A673 (cell line): Measurements from ENCODE around the gene ARID3A. TPM values are rescaled to one million over a fixed set of nuclear protein-coding genes. Genes with fewer than 3 reads are reported as not detected.

ENCODE experiments used
- BruUV-seq: library from RNA; stranded (reverse); fragments of 400-500 nt; replicated peaks from 2 replicates; lab custom pipeline; 2021; lab: Mats Ljungman, UMichigan
- CTCF ChIA-PET: fragments of 300-600 bp; sonication (Branson Sonifier 250); formaldehyde crosslinking; loops from one replicate; lab custom pipeline; 2022; ENCODE audit warnings: antibody characterized with exemption; lab: Charles Lee
- POLR2A ChIA-PET: fragments of 300-600 bp; sonication (Branson Sonifier 250); formaldehyde crosslinking; loops from one replicate; lab custom pipeline; 2022; ENCODE audit warnings: antibody characterized with exemption; ENCODE audit not compliant: low non-redundant PET; lab: Charles Lee
- DNase-seq: peaks from one replicate; pipeline ENCODE4 v3.0.0-alpha.2; 2015; ENCODE audit warnings: low spot score
- H3K27ac ChIP-seq: fragments of 200-600 bp; sonication (generic); 2 replicates; pipeline ENCODE4 v1.5.1; 2016; ENCODE audit warnings: mixed run types, low read depth, mild to moderate bottlenecking, mixed read lengths, antibody characterized with exemption, low read length; ENCODE audit not compliant: poor library complexity, severe bottlenecking
- H3K27me3 ChIP-seq: fragments of 200-600 bp; sonication (generic); replicated peaks from 2 replicates; pipeline ENCODE4 v1.6.1; 2017; ENCODE audit warnings: mixed run types, low read depth, mild to moderate bottlenecking, mixed read lengths, antibody characterized with exemption, low read length; ENCODE audit not compliant: insufficient read depth, poor library complexity
- H3K36me3 ChIP-seq: fragments of 200-600 bp; sonication (generic); 2 replicates; pipeline ENCODE4 v1.6.1; 2016; ENCODE audit warnings: mixed run types, mild to moderate bottlenecking, mixed read lengths, antibody characterized with exemption, low read length; ENCODE audit not compliant: insufficient read depth, poor library complexity, severe bottlenecking
- H3K4me1 ChIP-seq: fragments of 200-600 bp; sonication (generic); 2 replicates; pipeline ENCODE4 v1.6.1; 2017; ENCODE audit warnings: mixed run types, mild to moderate bottlenecking, mixed read lengths, antibody characterized with exemption, low read length; ENCODE audit not compliant: insufficient read depth, poor library complexity, severe bottlenecking
- H3K4me3 ChIP-seq: fragments of 200-600 bp; sonication (generic); 2 replicates; pipeline ENCODE4 v1.5.1; 2016; ENCODE audit warnings: low read depth, mixed run types, mild to moderate bottlenecking, mixed read lengths, low read length; ENCODE audit not compliant: poor library complexity, severe bottlenecking
- H3K9me3 ChIP-seq: fragments of 200-600 bp; sonication (generic); 2 replicates; pipeline ENCODE4 v1.6.1; 2016; ENCODE audit warnings: mixed run types, low read depth, mild to moderate bottlenecking, mixed read lengths, antibody characterized with exemption, low read length; ENCODE audit not compliant: poor library complexity, severe bottlenecking
- EZH2 ChIP-seq: fragments of 200-600 bp; sonication (generic); IDR thresholded peaks from 2 replicates; pipeline ENCODE4 v1.6.1; 2017; ENCODE audit warnings: borderline replicate concordance, low read depth, mild to moderate bottlenecking, mixed read lengths, antibody characterized with exemption, low read length; ENCODE audit not compliant: poor library complexity, severe bottlenecking
- intact Hi-C: fragments of 100-400 bp; cut with micrococcal nuclease; formaldehyde crosslinking; loops from one replicate; pipeline ENCODE4 v1.10.0; 2022; ENCODE audit not compliant: unreplicated experiment
- total RNA-seq: library from RNA; stranded (reverse); gene quantifications from 2 replicates; pipeline ENCODE4 v1.2.3, GENCODE V29; 2021
- TF ChIP-seq, protein P1 (sequence below): fragments of 300-800, 200-600 bp; sonication (generic); conservative IDR thresholded peaks from 2 replicates; pipeline ENCODE4 v1.5.1; 2017; ENCODE audit warnings: low read depth, mild to moderate bottlenecking, antibody characterized with exemption, low read length, moderate library complexity, mixed read lengths

Gene ARID3A
- total RNA-seq, 1 experiment from 2014 or later: 19.6 TPM

DNA sequence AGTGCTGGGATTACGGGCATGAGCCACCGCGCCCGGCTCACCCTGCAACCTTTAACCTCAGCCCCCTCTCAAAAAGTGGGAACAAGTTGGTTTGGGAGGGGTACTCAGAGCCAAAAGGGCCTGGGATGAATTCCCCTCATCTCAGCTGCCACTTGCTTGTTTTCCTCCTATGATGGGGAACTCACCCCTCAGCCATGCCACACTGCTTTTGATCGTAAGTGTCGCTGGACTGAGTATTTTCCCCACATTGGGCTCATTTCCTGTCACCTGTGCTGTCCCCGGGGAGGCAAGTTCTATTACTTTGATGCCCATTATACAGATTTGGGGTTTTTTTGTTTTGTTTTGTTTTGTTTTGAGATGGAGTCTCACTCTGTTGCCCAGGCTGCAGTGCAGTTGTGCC lies 19.4 kb upstream of the ARID3A start:
- BruUV-seq: no TSS peak
- no peaks in the 10 kb centered on the region for H3K36me3 ChIP-seq

DNA sequence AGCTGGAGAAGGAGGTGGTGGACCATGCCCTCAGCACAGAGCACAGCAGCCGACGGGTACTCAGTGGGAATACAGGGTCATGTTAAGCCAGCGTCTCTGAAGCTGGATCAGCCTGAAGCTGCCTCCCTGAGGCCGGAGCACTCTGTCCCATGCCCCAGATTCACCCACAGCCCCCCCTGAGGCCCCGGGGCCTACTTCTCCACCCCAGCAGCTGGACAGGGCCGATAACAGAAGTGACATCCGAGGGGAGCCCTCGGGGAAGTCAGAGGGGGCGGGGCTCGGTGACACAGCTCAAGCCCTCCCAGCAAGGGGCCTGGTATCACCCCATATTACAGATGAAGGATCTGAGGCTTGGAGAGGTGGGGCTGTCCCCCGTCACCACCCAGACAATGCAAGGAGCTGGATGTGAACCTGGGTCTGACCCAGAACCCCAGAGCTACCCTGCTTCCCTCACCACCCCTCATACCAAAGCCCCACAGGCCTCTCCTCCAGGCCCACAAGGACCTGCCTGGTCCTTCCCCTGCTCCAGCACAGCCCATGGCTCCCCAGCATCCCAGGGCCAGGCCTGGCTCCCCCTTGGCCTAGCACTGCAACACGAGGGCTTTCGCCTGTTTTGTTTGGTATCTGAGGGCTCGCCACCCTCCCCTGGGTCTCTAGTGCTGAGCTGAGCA lies 18.5 kb upstream of the ARID3A start:
- no peak for DNase-seq
- TF ChIP-seq EZH2: no peak
- TF ChIP-seq, protein P1, sequence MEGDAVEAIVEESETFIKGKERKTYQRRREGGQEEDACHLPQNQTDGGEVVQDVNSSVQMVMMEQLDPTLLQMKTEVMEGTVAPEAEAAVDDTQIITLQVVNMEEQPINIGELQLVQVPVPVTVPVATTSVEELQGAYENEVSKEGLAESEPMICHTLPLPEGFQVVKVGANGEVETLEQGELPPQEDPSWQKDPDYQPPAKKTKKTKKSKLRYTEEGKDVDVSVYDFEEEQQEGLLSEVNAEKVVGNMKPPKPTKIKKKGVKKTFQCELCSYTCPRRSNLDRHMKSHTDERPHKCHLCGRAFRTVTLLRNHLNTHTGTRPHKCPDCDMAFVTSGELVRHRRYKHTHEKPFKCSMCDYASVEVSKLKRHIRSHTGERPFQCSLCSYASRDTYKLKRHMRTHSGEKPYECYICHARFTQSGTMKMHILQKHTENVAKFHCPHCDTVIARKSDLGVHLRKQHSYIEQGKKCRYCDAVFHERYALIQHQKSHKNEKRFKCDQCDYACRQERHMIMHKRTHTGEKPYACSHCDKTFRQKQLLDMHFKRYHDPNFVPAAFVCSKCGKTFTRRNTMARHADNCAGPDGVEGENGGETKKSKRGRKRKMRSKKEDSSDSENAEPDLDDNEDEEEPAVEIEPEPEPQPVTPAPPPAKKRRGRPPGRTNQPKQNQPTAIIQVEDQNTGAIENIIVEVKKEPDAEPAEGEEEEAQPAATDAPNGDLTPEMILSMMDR: no peak
- no peak overlapping the region for H3K4me3 ChIP-seq
- intact Hi-C loops: no loop called here
- H3K27ac ChIP-seq: no peak overlapping the region
- ChIA-PET POLR2A (no interaction called here), CTCF (no interaction called here)
- peaks cover 8% of the 10 kb centered on the region for H3K4me1 ChIP-seq
- H3K36me3 ChIP-seq: no peaks in the 10 kb centered on the region
- no TSS peak for BruUV-seq
- H3K27me3 ChIP-seq: no peaks in the 10 kb centered on the region
- no peaks in the 10 kb centered on the region for H3K9me3 ChIP-seq

More for the DNA sequence above, 19.4 kb upstream of the ARID3A start:
- no peak overlapping the region for H3K4me3 ChIP-seq
- no peaks in the 10 kb centered on the region for H3K9me3 ChIP-seq
- ChIA-PET POLR2A (no interaction called here), CTCF (no interaction called here)
- H3K27ac ChIP-seq: no peak overlapping the region
- no peaks in the 10 kb centered on the region for H3K27me3 ChIP-seq
- TF ChIP-seq, protein P1: no peak
- no peak for TF ChIP-seq EZH2
- peaks cover 8% of the 10 kb centered on the region for H3K4me1 ChIP-seq
- no peak for DNase-seq
- intact Hi-C loops: no loop called here

DNA sequence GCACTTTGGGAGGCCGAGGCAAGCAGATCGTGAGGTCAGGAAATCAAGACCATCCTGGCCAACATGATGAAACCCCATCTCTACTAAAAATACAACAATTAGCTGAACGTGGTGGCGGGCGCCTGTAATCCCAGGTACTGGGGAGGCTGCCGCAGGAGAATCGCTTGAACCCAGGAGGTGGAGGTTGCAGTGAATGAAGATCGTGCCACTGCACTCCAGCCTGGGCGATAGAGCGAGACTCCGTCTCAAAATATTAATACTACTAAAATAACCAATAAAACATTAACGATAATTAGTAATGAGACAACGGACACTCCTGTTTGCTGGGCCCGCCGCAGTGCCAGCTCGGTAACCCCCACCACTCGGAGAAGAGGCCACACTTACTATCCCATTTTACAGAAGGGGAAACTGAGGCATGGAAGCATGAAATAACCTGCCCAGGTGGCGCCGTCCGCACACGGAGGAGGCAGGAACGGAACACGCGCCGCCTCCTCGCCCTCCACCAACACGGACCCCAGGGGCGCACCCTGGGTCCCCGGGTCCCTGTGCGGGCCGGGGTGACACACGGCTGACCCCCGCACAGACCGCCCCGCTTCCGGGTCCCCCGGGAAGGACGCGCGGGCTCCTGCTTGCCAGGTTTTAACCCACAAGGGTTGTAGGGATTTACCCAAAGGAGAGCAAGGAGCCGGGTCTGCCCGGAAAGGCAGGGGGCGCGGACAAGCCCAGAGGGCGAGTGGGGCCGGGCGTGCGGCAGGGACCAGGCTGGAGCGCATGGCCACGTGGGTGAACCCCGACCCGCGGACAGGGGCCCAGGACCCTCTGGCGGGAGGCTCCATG lies 14.4 kb upstream of the ARID3A start:
- Histone ChIP-seq H3K36me3 (no peaks in the 10 kb centered on the region), H3K9me3 (no peaks in the 10 kb centered on the region), H3K4me1 (no peaks in the 10 kb centered on the region), H3K27me3 (no peaks in the 10 kb centered on the region), H3K27ac (no peak overlapping the region), H3K4me3 (no peak overlapping the region)
- intact Hi-C loops: loop anchor here (10.0 kb wide), 1 partner anchor 247 kb away; the partner anchor contains the start of gene RNF126
- ChIA-PET POLR2A (no interaction called here), CTCF (no interaction called here)
- no peak for DNase-seq
- BruUV-seq: no TSS peak
- TF ChIP-seq, protein P1: no peak
- no peak for TF ChIP-seq EZH2
